NCI-H187 (cell line): ENCODE measurements around the gene SRSF3.
"Not testable (repeated sequence)": the region's sequence is repeated elsewhere in the genome, so short reads cannot be mapped to it uniquely, and the experiment has no call there.

Source experiments
- DNase-seq, 2 experiments: peaks; one replicate each; lab custom pipeline; 2025; lab: John Stamatoyannopoulos, UW

Gene SRSF3

DNA sequence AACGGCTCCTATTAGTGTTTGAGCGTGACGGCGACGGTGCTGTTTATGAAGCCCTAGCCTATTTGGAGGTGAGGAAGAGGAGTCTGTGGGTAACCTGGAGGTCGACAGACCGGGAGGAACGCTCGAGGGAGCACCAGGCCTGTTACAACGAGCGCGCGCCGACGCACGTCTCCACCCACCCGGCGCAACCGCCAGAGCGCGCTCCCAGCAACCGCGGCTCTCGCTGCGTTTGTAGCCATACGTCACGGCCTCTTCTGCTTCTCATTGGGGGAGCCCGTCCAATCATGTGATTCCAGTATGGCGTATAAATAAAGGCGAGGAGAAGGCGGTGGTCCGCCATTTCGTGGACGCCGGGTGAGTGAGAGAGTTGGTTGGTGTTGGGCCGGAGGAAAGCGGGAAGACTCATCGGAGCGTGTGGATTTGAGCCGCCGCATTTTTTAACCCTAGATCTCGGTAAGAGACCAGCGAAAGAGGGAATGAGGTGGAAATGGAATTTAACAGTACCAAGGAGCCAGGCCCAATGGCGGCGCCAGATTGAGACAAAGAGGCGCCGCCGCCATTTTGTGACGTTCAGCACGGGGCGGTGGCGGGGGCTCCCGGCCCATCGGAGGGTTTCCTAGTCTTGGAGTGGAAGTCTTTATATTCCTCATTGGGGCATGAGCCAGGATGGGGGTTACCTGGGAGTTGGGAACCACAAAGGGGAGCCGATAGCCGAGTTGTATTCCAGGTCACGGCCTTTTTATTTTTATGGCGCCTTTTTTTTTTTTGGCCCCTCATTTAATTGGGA, at the start of gene SRSF3:
TSS of gene SRSF3 (plus strand) at position 334 of the 787 bp plus-strand sequence. CDS start 2,401 bp downstream, outside the sequence.
- peak; percentile 89 to 95 for DNase-seq

DNA sequence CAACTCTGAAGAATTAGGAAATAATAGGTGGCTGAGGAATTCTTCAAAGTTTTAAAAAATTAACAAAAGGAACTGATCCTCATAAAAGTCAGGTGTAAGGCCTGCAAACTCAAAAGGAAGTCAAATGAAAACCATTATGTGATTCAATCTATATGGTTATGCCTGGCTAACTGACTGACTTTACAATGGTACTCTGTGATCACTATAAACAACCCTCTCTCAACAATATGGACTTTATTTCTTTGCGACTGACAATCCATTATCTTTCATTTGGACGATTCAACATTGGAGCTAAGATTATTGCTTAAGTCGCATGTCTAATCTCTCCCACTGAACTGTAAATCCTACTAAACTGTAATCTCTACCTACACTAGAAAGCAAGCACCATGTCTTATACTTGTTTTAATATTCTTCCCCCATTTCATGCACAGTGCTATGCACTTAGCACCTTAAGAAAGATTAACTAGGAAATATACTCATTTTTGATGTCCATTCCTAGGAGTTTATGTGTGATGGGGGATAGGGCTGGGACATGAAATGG, 48.3 kb upstream of the SRSF3 start:
- DNase-seq, result no peak

DNA sequence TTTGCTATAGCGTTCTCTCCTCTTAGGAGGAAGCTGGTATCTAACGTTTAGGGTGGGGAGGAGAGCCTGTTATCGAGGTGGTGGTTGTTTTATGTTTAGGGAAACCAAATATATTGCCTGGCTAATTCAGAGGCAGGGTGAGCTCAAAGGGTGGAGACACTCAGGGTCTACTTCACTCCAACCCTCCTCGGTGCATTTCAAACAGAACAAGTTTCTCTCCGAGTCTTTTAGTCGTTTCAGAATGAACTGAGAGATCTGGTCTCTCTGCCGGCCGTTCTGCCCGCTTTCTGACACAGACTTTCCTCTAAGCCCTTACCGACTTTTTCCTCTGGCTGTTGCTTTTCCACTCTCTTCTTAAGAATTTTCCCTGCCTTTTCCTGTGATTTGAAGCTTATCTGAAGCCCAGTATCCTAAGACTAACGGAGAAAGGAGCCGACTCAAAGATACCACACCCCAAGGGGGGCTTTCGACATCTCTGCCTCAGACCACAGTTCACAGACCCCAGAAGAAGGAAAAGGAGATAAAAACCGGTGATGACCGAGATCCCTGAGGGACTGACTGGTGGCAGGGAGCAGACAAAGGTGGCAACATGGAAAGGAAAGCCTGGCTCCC, 47.7 kb upstream of the SRSF3 start:
- no peak for DNase-seq

DNA sequence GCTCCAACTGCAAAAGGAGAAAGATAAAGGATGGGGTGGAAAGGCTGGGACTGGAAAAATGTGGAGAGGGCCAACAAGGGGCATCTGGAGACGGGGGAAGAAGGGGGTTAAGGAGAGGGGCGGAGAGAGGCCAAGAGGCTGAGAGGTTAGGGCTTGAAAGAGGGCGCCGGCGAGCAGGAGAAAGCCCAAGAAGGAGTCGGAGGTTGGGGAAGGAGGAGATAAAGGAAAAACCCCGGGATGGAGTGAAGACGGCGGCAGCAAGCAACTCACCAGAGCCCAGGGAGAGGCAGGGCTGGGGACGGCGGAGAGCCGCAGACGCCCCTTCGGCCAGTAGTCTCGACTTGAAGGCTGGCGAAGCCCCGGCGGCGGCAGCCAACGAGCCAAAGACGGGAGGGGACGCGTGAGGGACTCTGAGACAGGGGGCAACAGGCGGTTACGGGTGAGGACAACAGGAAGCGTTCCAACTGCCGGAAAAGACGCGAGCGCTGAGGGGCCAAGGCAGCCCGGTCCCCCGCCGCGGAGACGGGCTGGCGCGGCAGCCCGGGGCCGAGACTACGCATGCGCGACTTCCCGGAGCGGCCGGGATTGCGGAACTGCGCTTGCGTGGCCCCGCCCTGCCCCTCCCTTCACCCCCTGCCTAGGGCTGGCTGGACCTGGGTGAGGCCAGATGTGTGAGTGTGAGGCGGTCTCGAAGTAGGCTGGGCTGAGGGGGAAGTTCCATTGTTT, 47.1 kb upstream of the SRSF3 start, which contains the start of gene STK38:
TSS of gene STK38 (minus strand) at position 560 of the 726 bp plus-strand sequence. CDS start 7,277 bp downstream, outside the sequence.
- DNase-seq, result peak; percentile 83 to 89

DNA sequence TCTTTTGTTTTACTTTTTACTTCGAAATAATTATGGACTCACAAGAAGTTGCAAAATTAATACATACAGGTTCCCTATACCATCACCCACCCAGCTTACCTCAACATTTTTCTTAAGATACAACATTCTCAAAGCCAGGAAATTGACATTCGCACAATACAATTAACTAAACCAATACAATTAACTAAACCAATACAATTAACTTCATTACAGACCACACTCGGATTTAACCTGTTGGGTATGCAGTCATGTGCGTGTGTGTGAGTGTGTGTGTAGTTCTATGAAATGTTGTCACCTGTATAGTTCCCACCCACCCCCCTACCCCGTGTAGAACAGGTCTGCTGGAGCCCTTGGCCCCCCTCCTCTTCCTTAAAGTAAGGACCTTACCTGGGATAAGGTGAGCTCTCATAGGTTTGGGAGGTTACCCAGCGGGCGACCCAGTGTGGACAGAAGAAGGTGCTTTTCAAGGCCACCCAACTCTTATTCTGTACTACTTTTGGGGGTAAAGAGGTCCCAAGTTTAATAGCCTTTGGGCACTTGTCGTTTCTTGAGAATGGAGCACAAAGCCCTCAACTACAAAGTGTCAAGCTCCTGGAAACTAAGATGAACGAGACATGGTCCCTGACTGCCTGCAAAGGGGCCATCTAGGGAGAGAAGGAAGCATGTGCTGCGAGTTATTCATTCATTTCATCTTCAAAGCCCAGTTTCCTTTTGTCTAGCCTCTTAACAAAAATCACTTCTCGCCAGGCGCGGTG, 46.3 kb upstream of the SRSF3 start:
- no peak for DNase-seq

DNA sequence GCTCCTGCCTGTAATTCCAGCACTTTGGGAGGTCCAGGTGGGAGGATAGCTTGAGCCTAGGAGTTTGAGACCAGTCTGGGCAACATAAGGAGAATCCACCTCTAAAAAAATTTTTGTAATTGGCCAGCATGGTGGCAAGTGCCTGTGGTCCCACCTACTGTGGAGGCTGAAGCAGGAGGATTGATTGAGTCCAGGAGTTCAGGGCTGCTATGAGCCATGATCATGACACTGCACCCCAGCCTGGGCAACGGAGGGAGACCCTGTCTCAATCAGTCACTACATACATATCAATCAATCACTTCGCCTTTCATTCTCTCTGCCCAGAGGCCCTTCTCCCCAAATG, 45.8 kb upstream of the SRSF3 start:
- DNase-seq, result no peak

DNA sequence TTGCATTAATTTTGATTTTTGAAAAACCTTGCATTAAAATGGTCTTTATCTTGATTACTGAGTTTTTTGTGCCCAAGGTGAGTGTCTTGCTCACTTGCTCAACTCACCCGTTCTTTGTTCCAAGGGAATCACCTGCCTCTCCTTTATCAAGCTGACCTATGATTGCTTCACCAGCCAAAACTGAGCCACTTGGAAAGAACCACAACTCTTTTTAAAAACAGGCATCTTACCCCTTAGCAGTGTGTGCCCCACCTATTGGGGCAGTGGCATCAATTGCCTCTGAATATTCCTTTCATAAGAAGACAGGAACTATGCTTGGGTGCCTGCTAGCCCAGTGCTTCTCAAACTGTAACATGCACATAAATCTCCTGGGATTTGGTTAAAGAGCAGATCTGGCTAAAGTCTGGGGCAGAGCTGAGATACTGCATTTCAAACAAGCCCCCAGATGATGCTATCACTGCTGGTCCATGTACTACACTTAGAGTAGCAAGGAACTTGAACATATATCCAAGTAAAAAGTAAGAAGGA, 43.6 kb upstream of the SRSF3 start:
- no peak for DNase-seq

DNA sequence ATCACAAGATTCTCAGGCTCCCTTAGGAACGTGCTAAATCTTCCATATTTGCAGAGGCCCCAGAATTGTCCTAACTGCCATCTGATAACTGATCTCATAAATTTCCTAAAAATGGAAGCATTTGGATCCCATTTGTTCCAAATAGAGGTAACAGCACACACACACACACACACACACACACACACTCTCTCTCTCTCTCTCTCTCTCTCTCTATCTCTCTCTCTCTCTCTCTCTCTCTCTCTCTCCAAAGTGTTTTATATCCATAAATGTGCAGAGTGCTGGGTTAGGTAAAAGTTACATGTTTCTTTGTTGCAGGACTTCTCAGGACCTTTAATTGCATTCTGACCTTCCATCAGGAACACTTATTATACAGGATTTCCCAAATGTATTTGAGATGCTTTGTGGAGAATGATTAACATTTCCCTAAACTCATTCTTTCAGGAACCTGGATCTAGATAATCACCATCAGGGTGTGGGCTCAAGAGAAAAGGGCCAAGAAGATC, 38.4 kb upstream of the SRSF3 start:
- DNase-seq, result no peak

DNA sequence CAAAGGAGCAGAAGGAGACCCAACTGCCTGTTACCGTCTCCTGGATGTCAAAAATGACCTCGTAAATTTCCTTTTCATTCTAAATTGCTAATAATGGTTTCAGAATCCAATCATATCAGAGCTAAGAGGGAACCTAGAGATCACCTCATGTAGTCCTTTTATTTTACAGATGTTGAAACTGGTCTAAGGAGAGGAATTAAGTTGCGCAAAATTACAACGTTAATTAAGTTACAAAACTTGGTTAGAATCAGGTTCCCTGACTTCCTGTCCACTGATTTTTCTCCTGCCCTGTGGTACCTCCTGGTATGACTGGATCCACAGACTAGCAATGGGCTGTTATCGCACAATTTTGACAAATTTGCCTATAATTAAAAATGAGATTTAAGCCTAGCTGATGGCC, 37.9 kb upstream of the SRSF3 start:
- no peak for DNase-seq

DNA sequence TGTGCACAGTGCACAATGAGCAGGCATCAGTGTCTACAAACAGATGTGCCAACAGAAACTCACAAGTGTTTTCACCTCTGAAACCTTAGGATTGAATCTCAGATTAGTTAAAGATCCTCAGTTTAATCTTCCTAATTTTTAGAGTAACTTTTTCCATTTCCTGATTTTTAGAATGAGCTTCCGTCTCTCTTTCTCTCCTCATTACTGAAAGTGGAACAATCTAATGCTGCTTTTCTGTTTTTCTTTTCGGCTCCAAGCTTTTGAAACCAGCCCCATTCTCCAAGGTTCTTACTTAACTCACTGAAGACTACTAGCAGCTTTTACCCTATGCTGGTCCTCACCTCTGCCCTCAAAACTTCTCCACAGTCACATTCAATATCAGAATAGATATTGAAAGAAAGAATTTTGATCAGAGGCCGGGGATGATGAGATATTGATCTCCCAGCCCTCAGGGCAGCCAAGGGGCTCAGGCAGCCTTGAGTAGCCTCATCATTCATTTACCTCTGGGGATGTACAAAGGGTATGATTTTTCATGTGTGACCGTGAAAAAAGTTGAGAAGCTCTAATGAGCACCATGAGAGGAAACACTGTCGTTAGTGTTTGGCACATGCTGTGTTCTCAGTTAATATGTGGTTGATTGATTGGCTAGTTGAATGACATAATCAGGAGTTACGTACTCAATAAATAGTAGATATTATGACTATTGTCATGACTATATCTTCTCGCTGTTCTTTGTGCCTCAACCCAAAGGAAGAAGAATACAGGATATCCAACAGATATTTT, 35.0 kb upstream of the SRSF3 start:
- DNase-seq, result no peak

DNA sequence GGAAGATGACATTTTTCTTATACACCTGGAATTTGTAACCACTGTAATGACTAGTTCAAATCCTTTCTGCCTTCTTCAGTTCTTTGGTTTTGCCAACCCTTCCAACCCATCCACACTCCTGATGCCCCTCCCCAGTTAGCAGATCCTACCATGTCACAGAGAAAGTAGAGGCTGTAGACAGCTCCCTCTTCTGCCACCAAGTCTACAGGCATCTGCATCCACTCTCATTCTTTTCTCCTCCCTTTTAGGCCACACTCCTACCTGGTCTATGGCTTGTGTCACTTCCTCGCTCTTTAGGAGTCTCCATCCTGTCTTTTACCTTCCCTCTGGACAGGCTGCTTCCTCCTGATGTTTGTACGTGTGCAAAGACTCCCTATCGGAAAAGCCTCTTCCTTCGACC, 33.3 kb upstream of the SRSF3 start:
- no peak for DNase-seq

DNA sequence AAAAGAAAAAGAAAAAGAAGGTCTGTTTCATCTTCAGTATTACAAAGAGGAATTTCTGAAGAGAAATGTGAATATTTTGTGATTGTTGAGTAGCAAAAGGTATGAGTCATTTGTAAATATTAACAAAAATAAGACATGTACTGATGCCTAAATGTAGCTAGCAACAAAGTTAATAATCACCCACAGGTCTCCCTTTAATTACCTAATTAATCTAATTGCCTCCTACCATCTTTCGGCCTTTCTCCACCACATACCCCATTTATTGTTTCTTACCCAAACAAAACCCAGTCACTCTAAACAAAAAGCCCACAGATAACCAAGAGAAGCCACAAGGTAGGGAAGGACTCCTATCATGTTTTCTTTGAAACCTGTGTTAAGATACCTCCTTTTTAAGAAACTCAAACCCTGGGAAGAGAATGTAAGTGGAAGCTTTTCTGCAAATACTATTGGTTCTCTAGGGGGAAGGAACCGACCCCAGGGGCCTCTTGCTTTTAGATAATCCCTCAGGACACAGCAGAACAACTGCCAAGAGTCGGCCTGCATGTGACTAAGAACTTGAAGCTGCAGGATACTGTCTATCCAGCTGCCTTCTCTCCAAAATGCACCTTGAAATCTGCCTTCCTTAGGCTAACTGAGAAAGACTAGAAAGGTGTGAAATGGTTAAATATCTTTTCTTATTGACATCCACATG, 30.8 kb upstream of the SRSF3 start:
- no peak for DNase-seq

DNA sequence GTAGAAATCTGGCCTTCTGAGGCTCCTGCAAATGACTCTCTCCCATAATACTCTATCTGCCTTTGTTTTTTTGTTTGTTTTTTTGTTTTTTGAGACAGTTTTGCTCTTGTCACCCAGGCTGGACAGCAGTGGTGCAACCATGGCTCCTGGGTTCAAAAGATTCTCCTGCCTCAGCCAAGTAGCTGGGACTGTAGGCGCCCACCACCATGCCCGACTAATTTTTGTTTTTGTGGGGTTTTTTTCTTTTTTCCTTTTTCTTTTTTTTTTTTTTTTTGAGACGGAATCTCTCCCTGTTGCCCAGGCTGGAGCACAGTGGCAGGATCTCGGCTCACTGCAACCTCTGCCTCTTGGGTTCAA, 30.3 kb upstream of the SRSF3 start:
- no peak for DNase-seq

DNA sequence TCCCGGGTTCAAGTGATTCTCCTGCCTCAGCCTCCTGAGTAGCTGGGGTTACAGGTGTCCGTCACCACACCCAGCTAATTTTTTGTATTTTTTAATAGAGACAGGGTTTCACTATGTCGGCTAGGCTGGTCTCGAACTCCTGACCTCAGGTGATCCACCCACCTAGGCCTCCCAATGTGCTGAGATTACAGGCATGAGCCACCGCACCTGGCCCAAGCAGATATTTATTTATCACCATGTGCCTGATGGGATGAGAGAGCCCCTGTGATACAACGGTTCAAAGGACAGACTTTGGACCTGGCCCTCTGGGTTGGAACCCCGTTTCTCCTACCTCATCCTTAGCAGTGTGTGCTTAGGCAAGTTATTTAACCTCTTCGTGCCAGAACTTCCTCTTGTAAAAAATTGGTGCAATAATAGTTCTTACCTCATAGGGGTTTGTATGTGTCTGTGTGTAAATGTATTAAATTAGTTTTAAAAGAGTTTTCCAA, 27.7 kb upstream of the SRSF3 start:
- DNase-seq, result no peak

DNA sequence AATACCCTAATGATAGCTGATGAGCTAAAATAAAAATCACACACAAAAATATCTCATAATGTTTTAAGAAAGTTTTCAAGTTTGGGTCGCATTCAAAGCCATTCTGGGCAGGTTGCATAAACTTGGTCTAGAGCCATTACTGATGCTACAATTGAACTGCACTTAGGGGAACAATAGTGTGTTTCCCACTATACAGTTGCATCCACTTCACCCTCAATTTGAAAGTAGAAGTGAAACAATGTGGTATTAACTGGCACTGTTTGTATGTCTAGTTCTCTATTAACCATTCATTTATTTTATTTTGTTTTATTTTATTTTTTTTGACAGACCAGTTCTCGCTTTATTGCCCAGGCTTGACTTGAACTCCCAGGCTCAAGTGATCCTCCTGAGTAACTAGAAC, 23.9 kb upstream of the SRSF3 start:
- no peak for DNase-seq

DNA sequence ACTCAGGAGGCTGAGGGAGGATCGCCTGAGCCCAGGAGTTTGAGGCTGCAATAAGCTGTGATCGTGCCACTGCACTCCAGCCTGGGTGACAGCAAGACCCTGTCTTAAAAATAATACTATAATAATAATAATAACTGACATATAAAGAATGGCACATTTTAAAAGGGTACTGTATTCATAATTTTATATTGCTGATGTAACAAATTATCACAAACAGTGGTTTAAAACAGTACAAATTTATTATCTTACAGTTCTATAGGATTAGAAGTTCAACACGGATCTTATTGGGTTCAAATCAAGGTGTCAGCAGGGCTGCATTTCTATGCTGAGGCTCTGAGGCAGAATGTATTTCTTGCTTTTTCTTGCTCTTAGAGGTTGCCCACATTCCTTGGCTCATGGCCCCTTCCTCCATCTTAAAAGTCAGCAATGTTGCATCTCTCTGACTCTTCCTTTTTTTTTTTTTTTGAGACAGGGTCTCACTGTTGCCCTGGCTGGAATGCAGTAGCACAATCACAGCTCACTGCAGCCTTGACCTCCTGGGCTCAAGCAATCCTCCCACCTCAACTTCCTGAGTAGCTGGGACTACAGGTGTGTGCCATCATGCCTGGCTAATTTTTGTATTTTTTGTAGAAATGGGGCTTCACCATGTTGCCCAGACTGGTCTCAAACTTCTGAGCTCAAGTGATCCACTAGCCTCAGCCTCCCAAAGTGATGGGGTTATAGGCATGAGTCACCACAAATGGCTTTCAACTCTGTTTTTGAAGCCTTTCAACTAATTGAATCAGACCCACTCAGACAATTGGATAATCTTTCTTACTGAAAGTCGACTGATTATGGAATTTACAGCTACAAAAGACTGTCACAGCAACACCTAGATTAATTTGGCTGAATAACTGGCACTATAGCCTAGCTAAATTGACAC, 22.8 kb upstream of the SRSF3 start:
- DNase-seq, result no peak

DNA sequence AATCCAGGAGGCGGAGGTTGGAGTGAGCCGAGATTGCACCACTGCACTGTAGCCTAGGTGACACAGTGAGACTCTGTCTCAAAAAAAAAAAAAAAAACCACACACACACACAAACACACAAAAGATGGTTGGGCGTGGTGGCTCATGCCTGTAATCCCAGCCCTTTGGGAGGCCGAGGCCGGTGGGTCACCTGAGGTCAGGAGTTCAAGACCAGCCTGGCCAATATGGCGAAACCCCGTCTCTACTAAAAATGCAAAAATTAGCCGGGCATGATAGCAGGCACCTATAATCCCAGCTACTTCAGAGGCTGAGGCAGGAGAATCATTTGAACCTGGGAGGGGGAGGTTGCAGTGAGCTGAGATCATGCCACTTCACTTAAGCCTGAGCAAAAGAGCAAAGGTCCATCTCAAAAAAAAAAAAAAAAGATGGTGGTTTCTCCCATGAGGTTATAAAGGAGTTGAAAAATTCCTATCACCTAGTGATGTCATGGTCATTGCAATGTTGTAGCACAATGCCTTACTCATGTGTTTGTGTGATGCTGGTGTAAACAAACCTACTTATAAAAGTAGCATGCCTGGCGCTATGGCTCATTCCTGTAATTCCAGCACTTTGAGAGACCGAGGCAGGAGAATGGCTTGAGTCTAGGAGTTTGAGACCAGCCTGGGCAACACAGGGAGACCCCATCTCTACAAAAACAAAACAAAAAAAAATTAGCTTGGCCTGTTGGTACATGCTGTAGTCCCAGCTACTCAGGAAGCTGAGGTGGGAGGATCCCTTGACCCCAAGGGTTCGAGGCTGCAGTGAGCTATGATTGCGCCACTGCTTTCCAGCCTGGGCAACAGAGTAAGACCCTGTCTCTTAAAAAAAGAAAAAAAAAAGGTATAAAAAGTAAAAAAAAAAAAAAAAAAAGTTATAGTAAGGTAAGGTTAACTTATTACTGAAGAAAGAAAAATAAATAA, 21.5 kb upstream of the SRSF3 start:
- DNase-seq, result not testable (repeated sequence)

DNA sequence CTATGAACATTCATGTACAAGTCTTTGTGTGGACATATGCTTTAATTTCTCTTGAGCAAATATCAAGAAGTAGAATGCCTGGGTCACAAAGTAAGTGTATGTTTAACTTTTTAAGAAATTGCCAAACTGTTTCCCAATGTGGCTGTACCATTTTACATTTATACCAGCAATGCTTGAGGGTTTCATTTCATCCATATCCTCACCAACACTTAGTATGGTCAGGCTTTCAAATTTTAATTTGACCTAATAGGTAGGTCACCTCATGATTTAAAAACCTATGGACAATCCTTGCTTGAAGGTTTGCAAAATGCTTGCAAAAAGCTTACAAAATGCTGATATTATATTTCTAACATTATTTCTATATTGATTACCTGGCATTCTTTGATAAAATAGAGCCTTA, 19.5 kb upstream of the SRSF3 start:
- DNase-seq, result no peak
